PC-9 (cell line): ENCODE data around the gene RYR3. TPM values are rescaled to one million over a fixed set of nuclear protein-coding genes. Genes with fewer than 3 reads are reported as not detected.

Experiments
- BruUV-seq: library from RNA; stranded (reverse); fragments of 400-500 nt; replicated peaks from 2 replicates; lab custom pipeline; 2021; lab: Mats Ljungman, UMichigan
- CTCF ChIA-PET: fragments of 300-600 bp; sonication (Branson Sonifier 250); formaldehyde crosslinking; loops from one replicate; lab custom pipeline; 2022; ENCODE audit warnings: antibody characterized with exemption; lab: Charles Lee
- POLR2A ChIA-PET: fragments of 300-600 bp; sonication (Branson Sonifier 250); formaldehyde crosslinking; loops from one replicate; lab custom pipeline; 2022; ENCODE audit warnings: antibody characterized with exemption; ENCODE audit not compliant: unreplicated experiment; lab: Charles Lee
- DNase-seq, 2 experiments: peaks; one replicate each; pipeline versions ENCODE4 v3.0.0 to v3.0.0-alpha.2; 2015 to 2022; ENCODE audit warnings: mixed read lengths in 1 of 2
- H2AFZ ChIP-seq: fragments of 200-600 bp; sonication (generic); 2 replicates; pipeline ENCODE4 v1.8.1; 2017; ENCODE audit warnings: antibody characterized with exemption
- H3F3A ChIP-seq: fragments of 200-600 bp; sonication (generic); 2 replicates; pipeline ENCODE4 v1.8.1; 2017; ENCODE audit warnings: antibody characterized with exemption, mild to moderate bottlenecking, low read depth; ENCODE audit not compliant: insufficient read depth
- H3K27ac ChIP-seq: fragments of 200-600 bp; sonication (generic); 2 replicates; pipeline ENCODE4 v1.6.1; 2016; ENCODE audit warnings: mixed run types
- H3K27me3 ChIP-seq: fragments of 200-600 bp; sonication (generic); 2 replicates; pipeline ENCODE4 v1.6.1; 2016; ENCODE audit warnings: low read depth, mixed run types; ENCODE audit not compliant: insufficient read depth
- H3K36me3 ChIP-seq: fragments of 200-600 bp; sonication (generic); 2 replicates; pipeline ENCODE4 v1.6.1; 2016; ENCODE audit warnings: low read depth, mixed run types
- H3K4me1 ChIP-seq: fragments of 200-600 bp; sonication (generic); replicated peaks from 2 replicates; pipeline ENCODE4 v1.6.1; 2016; ENCODE audit warnings: mixed run types; ENCODE audit not compliant: insufficient read depth
- H3K4me2 ChIP-seq: fragments of 200-600 bp; sonication (generic); 2 replicates; pipeline ENCODE4 v1.6.1; 2017; ENCODE audit warnings: mixed run types
- H3K4me3 ChIP-seq: fragments of 200-600 bp; sonication (generic); 2 replicates; pipeline ENCODE4 v1.6.1; 2016; ENCODE audit warnings: mixed run types
- H3K79me2 ChIP-seq: fragments of 200-600 bp; sonication (generic); 2 replicates; pipeline ENCODE4 v1.6.1; 2017; ENCODE audit warnings: low read depth, mixed run types
- H3K9me2 ChIP-seq: fragments of 200-600 bp; sonication (generic); 2 replicates; pipeline ENCODE4 v1.8.1; 2017; ENCODE audit warnings: mild to moderate bottlenecking; ENCODE audit not compliant: insufficient read depth
- H3K9me3 ChIP-seq: fragments of 200-600 bp; sonication (generic); 2 replicates; pipeline ENCODE4 v1.8.1; 2016; ENCODE audit warnings: low read depth; ENCODE audit not compliant: insufficient read depth
- H4K20me1 ChIP-seq: fragments of 200-600 bp; sonication (generic); 2 replicates; pipeline ENCODE4 v1.8.1; 2017; ENCODE audit not compliant: insufficient read depth
- CTCF ChIP-seq: fragments of 200-600 bp; sonication (generic); conservative IDR thresholded peaks from 2 replicates; pipeline ENCODE4 v1.6.1; 2017; ENCODE audit warnings: mixed run types, antibody characterized with exemption, mild to moderate bottlenecking, moderate library complexity
- EZH2 ChIP-seq: fragments of 200-600 bp; sonication (generic); IDR thresholded peaks from 2 replicates; pipeline ENCODE4 v1.8.0; 2017; ENCODE audit warnings: antibody characterized with exemption, low read depth
- intact Hi-C: fragments of 100-400 bp; cut with micrococcal nuclease; formaldehyde crosslinking; loops from one replicate; pipeline ENCODE4 v1.10.0; 2022; ENCODE audit not compliant: unreplicated experiment
- total RNA-seq: library from RNA; stranded (reverse); gene quantifications from 2 replicates; pipeline ENCODE4 v1.2.3, GENCODE V29; 2021

Gene RYR3
- total RNA-seq, 1 experiment from 2014 or later: 0.15 TPM

- DNase-seq: no peak
- Histone ChIP-seq H4K20me1 (no peaks in the 10 kb centered on the region), H3F3A (no peaks in the 10 kb centered on the region), H3K9me2 (no peaks in the 10 kb centered on the region), H3K27ac (no peak overlapping the region), H3K27me3 (no peaks in the 10 kb centered on the region), H3K4me3 (no peak overlapping the region), H3K9me3 (no peaks in the 10 kb centered on the region), H3K4me2 (no peak overlapping the region), H3K79me2 (no peaks in the 10 kb centered on the region), H3K36me3 (no peaks in the 10 kb centered on the region), H2AFZ (no peak overlapping the region), H3K4me1 (no peaks in the 10 kb centered on the region)
- TF ChIP-seq CTCF: no peak
- POLR2A ChIA-PET: no interaction called here
- CTCF ChIA-PET: no interaction called here
- no TSS peak for BruUV-seq
- intact Hi-C loops: no loop called here
Measured at GRCh38 chr15:33618350-33618749, 307.6 kb downstream of the RYR3 start.

- Histone ChIP-seq H3K9me3 (no peaks in the 10 kb centered on the region), H3K27ac (no peak overlapping the region), H3K4me1 (no peaks in the 10 kb centered on the region), H2AFZ (no peak overlapping the region), H3K9me2 (no peaks in the 10 kb centered on the region), H3K4me3 (no peak overlapping the region), H3K27me3 (no peaks in the 10 kb centered on the region), H3F3A (no peaks in the 10 kb centered on the region), H4K20me1 (no peaks in the 10 kb centered on the region), H3K36me3 (no peaks in the 10 kb centered on the region), H3K4me2 (no peak overlapping the region), H3K79me2 (no peaks in the 10 kb centered on the region)
- no TSS peak for BruUV-seq
- CTCF ChIA-PET: no interaction called here
- intact Hi-C loops: no loop called here
- DNase-seq: no peak
- POLR2A ChIA-PET: no interaction called here
- no peak for TF ChIP-seq EZH2
- no peak for TF ChIP-seq CTCF
Measured at GRCh38 chr15:33621141-33621540, 310.4 kb downstream of the RYR3 start.

GRCh38 chr15:33623010-33623409 lies 312.2 kb downstream of the RYR3 start:
- Histone ChIP-seq H3K27me3 (no peaks in the 10 kb centered on the region), H3F3A (no peaks in the 10 kb centered on the region), H3K4me3 (no peak overlapping the region), H4K20me1 (no peaks in the 10 kb centered on the region), H3K9me3 (no peaks in the 10 kb centered on the region), H2AFZ (no peak overlapping the region), H3K79me2 (no peaks in the 10 kb centered on the region), H3K27ac (no peak overlapping the region), H3K4me1 (no peaks in the 10 kb centered on the region), H3K4me2 (no peak overlapping the region), H3K9me2 (no peaks in the 10 kb centered on the region), H3K36me3 (no peaks in the 10 kb centered on the region)
- POLR2A ChIA-PET: no interaction called here
- CTCF ChIA-PET: no interaction called here
- intact Hi-C loops: no loop called here
- BruUV-seq: no TSS peak
- TF ChIP-seq CTCF (no peak), EZH2 (no peak)
- no peak for DNase-seq
